Measurements from ENCODE around the gene RICTOR.

DNA sequence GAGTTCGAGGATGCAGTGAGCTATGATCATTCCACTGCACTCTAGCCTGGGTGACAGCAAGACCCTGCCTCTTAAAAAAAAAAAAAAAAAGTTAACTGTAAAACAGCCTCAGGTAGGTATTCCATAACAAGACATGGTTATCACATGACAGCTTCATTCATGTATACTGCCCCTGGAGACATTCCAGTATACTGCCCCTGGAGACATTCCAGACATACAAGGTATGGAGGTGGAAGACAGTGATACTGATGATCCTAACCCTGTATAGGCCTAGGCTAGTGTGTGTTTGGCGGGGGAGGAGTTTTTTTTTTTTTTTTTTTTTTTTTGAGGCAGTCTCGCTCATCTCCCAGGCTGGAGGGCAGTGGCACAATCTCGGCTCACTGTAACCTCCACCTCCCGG lies 105.5 kb downstream of the RICTOR start:
- TF ChIP-seq EZH2 (IDR thresholded peaks at IDR 0.05; ENCODE audit: low read length, unreplicated experiment), result no peak
- TF ChIP-seq, protein P1, sequence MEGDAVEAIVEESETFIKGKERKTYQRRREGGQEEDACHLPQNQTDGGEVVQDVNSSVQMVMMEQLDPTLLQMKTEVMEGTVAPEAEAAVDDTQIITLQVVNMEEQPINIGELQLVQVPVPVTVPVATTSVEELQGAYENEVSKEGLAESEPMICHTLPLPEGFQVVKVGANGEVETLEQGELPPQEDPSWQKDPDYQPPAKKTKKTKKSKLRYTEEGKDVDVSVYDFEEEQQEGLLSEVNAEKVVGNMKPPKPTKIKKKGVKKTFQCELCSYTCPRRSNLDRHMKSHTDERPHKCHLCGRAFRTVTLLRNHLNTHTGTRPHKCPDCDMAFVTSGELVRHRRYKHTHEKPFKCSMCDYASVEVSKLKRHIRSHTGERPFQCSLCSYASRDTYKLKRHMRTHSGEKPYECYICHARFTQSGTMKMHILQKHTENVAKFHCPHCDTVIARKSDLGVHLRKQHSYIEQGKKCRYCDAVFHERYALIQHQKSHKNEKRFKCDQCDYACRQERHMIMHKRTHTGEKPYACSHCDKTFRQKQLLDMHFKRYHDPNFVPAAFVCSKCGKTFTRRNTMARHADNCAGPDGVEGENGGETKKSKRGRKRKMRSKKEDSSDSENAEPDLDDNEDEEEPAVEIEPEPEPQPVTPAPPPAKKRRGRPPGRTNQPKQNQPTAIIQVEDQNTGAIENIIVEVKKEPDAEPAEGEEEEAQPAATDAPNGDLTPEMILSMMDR (conservative IDR thresholded peaks at IDR 0.05; ENCODE audit: low read depth, low read length), result no peak

Measured in PC-3 (cell line).